ENCODE data around the gene TNFRSF9. TPM values are rescaled to one million over a fixed set of nuclear protein-coding genes. Genes with fewer than 3 reads are reported as not detected.

Gene TNFRSF9
- total and polyA plus RNA-seq, 2 of the 8 experiments (the other 6 are each of a cell fraction or from before 2014, with no cell fraction given) = not detected

GRCh38 chr1:7943251-7943650 is 2.6 kb upstream of the TNFRSF9 start (continued):
- no peak for TF ChIP-seq SIRT6 (IDR thresholded peaks at IDR 0.05; ENCODE audit: low read length)
- no peak for TF ChIP-seq SIN3A (conservative IDR thresholded peaks at IDR 0.05 in 1 of 2, IDR thresholded peaks at IDR 0.05 in 1 of 2; ENCODE audit: low read depth in 1 of 2, low read length in 2 of 2)
- no peak for TF ChIP-seq SP1 (IDR thresholded peaks at IDR 0.05; ENCODE audit: low read depth, low read length)
- TF ChIP-seq TCF12 (IDR thresholded peaks at IDR 0.05; ENCODE audit: low read depth, low read length) = no peak
- no peak for TF ChIP-seq BACH1 (IDR thresholded peaks at IDR 0.05; ENCODE audit: low read length)
- TF ChIP-seq SP4 (IDR thresholded peaks at IDR 0.05; ENCODE audit: low read length) = no peak
- no peak for TF ChIP-seq ATF3 (IDR thresholded peaks at IDR 0.05; ENCODE audit: insufficient read depth, low read depth, low read length)
- TF ChIP-seq MAFK (IDR thresholded peaks at IDR 0.05; ENCODE audit: low read depth, low read length) = no peak

All from H1 (cell line).